ENCODE results near the gene KRTAP1-5. TPM values are rescaled to one million over a fixed set of nuclear protein-coding genes. Genes with fewer than 3 reads are reported as not detected.
"Not testable (repeated sequence)": the region's sequence is repeated elsewhere in the genome, so short reads cannot be mapped to it uniquely, and the experiment has no call there.

The KRTAP1-5 gene
- total RNA-seq, 1 donor, result 25.0 TPM

GRCh38 chr17:41058741-41059140 is 31.7 kb upstream of the KRTAP1-5 start:
- H3K4me2 ChIP-seq (ENCODE audit: insufficient read depth, low read length), result peak overlapping the region; percentile 35
- no peaks in the 10 kb centered on the region for H3K27me3 ChIP-seq (ENCODE audit: insufficient read depth, low read length)
- H3K79me2 ChIP-seq (ENCODE audit: insufficient read depth, low read length), result peaks cover 6% of the 10 kb centered on the region
- peak; percentile 86 for DNase-seq (ENCODE audit: insufficient read length, low spot score, missing footprints)
- no peaks in the 10 kb centered on the region for H4K20me1 ChIP-seq (ENCODE audit: insufficient read depth, low read length)
- H3K4me3 ChIP-seq (ENCODE audit: insufficient read depth, low read length), result no peak overlapping the region
- TF ChIP-seq CTCF (IDR thresholded peaks at IDR 0.05; ENCODE audit: extremely low read depth, low read depth, low read length), result no peak
- peaks cover 2% of the 10 kb centered on the region for H3K9me3 ChIP-seq (ENCODE audit: low read depth, low read length)
- peak overlapping the region; percentile 94 for H3K27ac ChIP-seq (ENCODE audit: low read depth, low read length)
- H3K4me1 ChIP-seq (ENCODE audit: insufficient read depth, low read length), result peaks cover 53% of the 10 kb centered on the region
- no peak overlapping the region for H2AFZ ChIP-seq (ENCODE audit: low read length)
- no peaks in the 10 kb centered on the region for H3K36me3 ChIP-seq (ENCODE audit: insufficient read depth, low read length)

- DNase-seq (ENCODE audit: insufficient read length, low spot score, missing footprints), result no peak
- Histone ChIP-seq H3K4me2 (ENCODE audit: insufficient read depth, low read length) (no peak overlapping the region), H2AFZ (ENCODE audit: low read length) (no peak overlapping the region), H3K9me3 (ENCODE audit: low read depth, low read length) (peaks cover 2% of the 10 kb centered on the region), H3K4me1 (ENCODE audit: insufficient read depth, low read length) (peaks cover 49% of the 10 kb centered on the region), H3K4me3 (ENCODE audit: insufficient read depth, low read length) (no peak overlapping the region), H3K27ac (ENCODE audit: low read depth, low read length) (peak overlapping the region; percentile 94), H3K79me2 (ENCODE audit: insufficient read depth, low read length) (peaks cover 9% of the 10 kb centered on the region), H3K36me3 (ENCODE audit: insufficient read depth, low read length) (no peaks in the 10 kb centered on the region), H4K20me1 (ENCODE audit: insufficient read depth, low read length) (no peaks in the 10 kb centered on the region), H3K27me3 (ENCODE audit: insufficient read depth, low read length) (no peaks in the 10 kb centered on the region)
- no peak for TF ChIP-seq CTCF (IDR thresholded peaks at IDR 0.05; ENCODE audit: extremely low read depth, low read depth, low read length)
Measured at GRCh38 chr17:41057547-41057946, 30.5 kb upstream of the KRTAP1-5 start.

GRCh38 chr17:41055130-41055529 is 28.1 kb upstream of the KRTAP1-5 start, which contains the start of gene KRTAP2-2:
KRTAP2-2 (minus strand) TSS chr17:41055230; CDS start chr17:41055211, 19 bp downstream.
- peak within 1 kb of the TSS; percentile 66 for H3K27ac ChIP-seq (ENCODE audit: low read depth, low read length)
- H3K27me3 ChIP-seq (ENCODE audit: insufficient read depth, low read length); H3K36me3 ChIP-seq (ENCODE audit: insufficient read depth, low read length); H3K4me2 ChIP-seq (ENCODE audit: insufficient read depth, low read length); H3K9me3 ChIP-seq (ENCODE audit: low read depth, low read length); DNase-seq (ENCODE audit: insufficient read length, low spot score, missing footprints); H3K4me3 ChIP-seq (ENCODE audit: insufficient read depth, low read length); H3K79me2 ChIP-seq (ENCODE audit: insufficient read depth, low read length); H4K20me1 ChIP-seq (ENCODE audit: insufficient read depth, low read length); H2AFZ ChIP-seq (ENCODE audit: low read length): not testable (repeated sequence)
- H3K4me1 ChIP-seq (ENCODE audit: insufficient read depth, low read length), result peaks cover 34% of the 10 kb centered on the region

GRCh38 chr17:41054556-41054955 is 27.5 kb upstream of the KRTAP1-5 start:
- H3K9me3 ChIP-seq (ENCODE audit: low read depth, low read length); H2AFZ ChIP-seq (ENCODE audit: low read length); H3K4me2 ChIP-seq (ENCODE audit: insufficient read depth, low read length); H3K27ac ChIP-seq (ENCODE audit: low read depth, low read length); H3K79me2 ChIP-seq (ENCODE audit: insufficient read depth, low read length); H3K27me3 ChIP-seq (ENCODE audit: insufficient read depth, low read length); DNase-seq (ENCODE audit: insufficient read length, low spot score, missing footprints); H4K20me1 ChIP-seq (ENCODE audit: insufficient read depth, low read length); H3K36me3 ChIP-seq (ENCODE audit: insufficient read depth, low read length); H3K4me3 ChIP-seq (ENCODE audit: insufficient read depth, low read length): not testable (repeated sequence)
- peaks cover 31% of the 10 kb centered on the region for H3K4me1 ChIP-seq (ENCODE audit: insufficient read depth, low read length)

GRCh38 chr17:41054025-41054424 is 27.0 kb upstream of the KRTAP1-5 start:
- no peak overlapping the region for H3K4me2 ChIP-seq (ENCODE audit: insufficient read depth, low read length)
- H2AFZ ChIP-seq (ENCODE audit: low read length), result no peak overlapping the region
- H3K4me3 ChIP-seq (ENCODE audit: insufficient read depth, low read length), result no peak overlapping the region
- peaks cover 28% of the 10 kb centered on the region for H3K4me1 ChIP-seq (ENCODE audit: insufficient read depth, low read length)
- TF ChIP-seq CTCF (IDR thresholded peaks at IDR 0.05; ENCODE audit: extremely low read depth, low read depth, low read length), result no peak
- no peaks in the 10 kb centered on the region for H3K27me3 ChIP-seq (ENCODE audit: insufficient read depth, low read length)
- H3K27ac ChIP-seq (ENCODE audit: low read depth, low read length), result peak overlapping the region; percentile 66
- H3K79me2 ChIP-seq (ENCODE audit: insufficient read depth, low read length), result peaks cover 9% of the 10 kb centered on the region
- no peaks in the 10 kb centered on the region for H3K36me3 ChIP-seq (ENCODE audit: insufficient read depth, low read length)
- no peaks in the 10 kb centered on the region for H4K20me1 ChIP-seq (ENCODE audit: insufficient read depth, low read length)
- DNase-seq (ENCODE audit: insufficient read length, low spot score, missing footprints), result no peak
- peaks cover 2% of the 10 kb centered on the region for H3K9me3 ChIP-seq (ENCODE audit: low read depth, low read length)

Data from osteoblast (primary cell).